Keratinocyte (primary cell): ENCODE measurements around the gene ADAMTS15. TPM values are rescaled to one million over a fixed set of nuclear protein-coding genes. Genes with fewer than 3 reads are reported as not detected.

ENCODE experiments used
- DNase-seq: peaks from one replicate; pipeline ENCODE4 v3.0.0-alpha.2; 2011; ENCODE audit warnings: low read depth, missing footprints, low spot score
- FAIRE-seq: peaks from 2 replicates; lab custom pipeline; 2011; peaks lifted over from hg19 to GRCh38; lab: Jason Lieb, UNC
- H2AFZ ChIP-seq: 2 replicates; pipeline ENCODE4 v1.6.0; 2012; ENCODE audit warnings: low read length, control low read depth, inconsistent platforms; ENCODE audit not compliant: control insufficient read depth
- H3K27ac ChIP-seq: 2 replicates; pipeline ENCODE4 v1.5.1; 2011; ENCODE audit warnings: low read length; ENCODE audit not compliant: control insufficient read depth, insufficient read depth
- H3K27me3 ChIP-seq: 3 replicates; pipeline ENCODE4 v1.6.0; 2011; ENCODE audit warnings: low read length; ENCODE audit not compliant: control insufficient read depth, insufficient read depth; ENCODE audit errors: extremely low read depth
- H3K36me3 ChIP-seq, 2 experiments: 2 replicates in 1 of 2; 3 replicates in 1 of 2; pipeline ENCODE4 v1.5.1; 2011; ENCODE audit warnings: low read length in 2 of 2, mild to moderate bottlenecking in 1 of 2; ENCODE audit not compliant: control insufficient read depth in 2 of 2, insufficient read depth in 2 of 2; ENCODE audit errors: extremely low read depth in 1 of 2
- H3K4me1 ChIP-seq: 3 replicates; pipeline ENCODE4 v1.5.1; 2011; ENCODE audit warnings: low read length; ENCODE audit not compliant: control insufficient read depth, insufficient read depth; ENCODE audit errors: extremely low read depth
- H3K4me2 ChIP-seq: 3 replicates; pipeline ENCODE4 v1.6.0; 2011; ENCODE audit warnings: low read depth, low read length; ENCODE audit not compliant: control insufficient read depth, insufficient read depth; ENCODE audit errors: extremely low read depth
- H3K4me3 ChIP-seq, 3 experiments: fragments of 200-600 bp in 1 of 3; sonication (generic) in 1 of 3; 2 replicates in 2 of 3; 3 replicates in 1 of 3; pipeline ENCODE4 v1.5.1; 2011 to 2016; ENCODE audit warnings: low read length in 3 of 3, mild to moderate bottlenecking in 3 of 3, control low read depth in 2 of 3, inconsistent platforms in 1 of 3, low read depth in 1 of 3, mixed read lengths in 1 of 3, mixed run types in 1 of 3, moderate library complexity in 1 of 3; ENCODE audit not compliant: control insufficient read depth in 2 of 3, insufficient read depth in 2 of 3; ENCODE audit errors: extremely low read depth in 1 of 3
- H3K79me2 ChIP-seq: 2 replicates; pipeline ENCODE4 v1.6.0; 2012; ENCODE audit warnings: low read length; ENCODE audit not compliant: control insufficient read depth, insufficient read depth
- H3K9ac ChIP-seq: 3 replicates; pipeline ENCODE4 v1.6.0; 2011; ENCODE audit warnings: low read length; ENCODE audit not compliant: control insufficient read depth, insufficient read depth; ENCODE audit errors: extremely low read depth
- H3K9me1 ChIP-seq: 3 replicates; pipeline ENCODE4 v1.6.0; 2011; ENCODE audit warnings: low read length; ENCODE audit not compliant: control insufficient read depth, insufficient read depth; ENCODE audit errors: extremely low read depth
- H3K9me3 ChIP-seq: 2 replicates; pipeline ENCODE4 v1.5.1; 2012; ENCODE audit warnings: low read depth, low read length; ENCODE audit not compliant: control insufficient read depth
- H4K20me1 ChIP-seq: 3 replicates; pipeline ENCODE4 v1.6.0; 2011; ENCODE audit warnings: low read length; ENCODE audit not compliant: control insufficient read depth, insufficient read depth; ENCODE audit errors: extremely low read depth
- EZH2 ChIP-seq: IDR thresholded peaks from one replicate; pipeline ENCODE4 v1.6.1; 2012; ENCODE audit warnings: inconsistent platforms, mild to moderate bottlenecking, low read length, moderate library complexity
- dilution Hi-C: fragments of 300-500 bp; cut with MboI; formaldehyde crosslinking; loops from one replicate; pipeline ENCODE4 v1.7.0; 2020; ENCODE audit warnings: low sequenced_read_pairs; ENCODE audit not compliant: extremely low pct_ligation_motif_present
- polyA plus RNA-seq, 5 experiments: library from polyadenylated mRNA; depleted of rRNA in 3 of 5; stranded (reverse) in 3 of 5; stranded (forward) in 1 of 5; unstranded in 1 of 5; fragments of >200 nt; gene quantifications; 1 replicate in 1 of 5; 2 replicates in 3 of 5; 3 replicates in 1 of 5; pipeline versions ENCODE4 v1.2.1 to v1.2.3, GENCODE V29; 2011 to 2012; ENCODE audit warnings: missing spikeins in 2 of 5, low read depth in 1 of 5, low replicate concordance in 1 of 5
- TF ChIP-seq, protein P1 (sequence below), 3 experiments: IDR thresholded peaks in 1 of 3; conservative IDR thresholded peaks in 1 of 3; optimal IDR thresholded peaks in 1 of 3; 2 replicates in 2 of 3; 3 replicates in 1 of 3; pipeline versions ENCODE3 to v1.5.1; 2011; ENCODE audit warnings: low read length in 3 of 3, mild to moderate bottlenecking in 3 of 3, moderate library complexity in 2 of 3, control low read depth in 1 of 3, inconsistent platforms in 1 of 3; ENCODE audit not compliant: insufficient read depth in 2 of 3; ENCODE audit errors: extremely low read depth in 1 of 3

ADAMTS15 gene
- polyA plus RNA-seq, 1 donor (not counting 4 experiments of a cell fraction or from before 2014, with no cell fraction given) = 0.30 TPM

DNA sequence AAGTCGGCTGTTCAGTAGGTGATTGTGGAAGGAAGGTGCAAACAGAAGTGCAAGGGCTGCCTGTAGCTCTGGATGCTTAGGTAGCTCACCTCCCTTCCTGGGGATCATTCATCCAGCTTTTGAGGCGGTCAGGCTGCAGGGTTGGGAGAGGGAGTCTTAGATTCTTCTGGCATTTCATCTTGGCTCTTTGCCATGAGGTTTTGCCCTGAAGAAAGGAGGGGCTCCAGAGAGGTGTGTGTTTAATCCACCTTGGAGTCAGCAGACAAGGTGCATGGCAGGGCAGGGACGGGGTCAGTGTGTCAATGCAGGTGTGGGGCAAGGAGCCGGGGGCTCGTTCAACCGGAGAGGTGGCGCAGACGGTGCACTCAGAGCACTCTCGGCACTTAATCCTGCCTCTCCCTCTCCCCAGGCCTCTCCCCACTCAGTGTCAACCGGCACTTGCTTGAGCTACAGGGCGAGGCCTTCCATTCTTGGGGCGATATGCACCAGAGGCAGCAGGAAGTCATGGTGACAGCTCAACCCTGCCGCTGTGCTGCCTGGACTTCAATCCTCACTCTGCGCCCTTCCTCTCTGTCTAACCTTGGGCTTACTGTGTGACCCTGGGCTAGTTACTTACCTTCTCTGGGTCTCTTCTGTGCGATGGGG lies 7.2 kb downstream of the ADAMTS15 start:
- Histone ChIP-seq H4K20me1 (no peaks in the 10 kb centered on the region), H3K27ac (no peak overlapping the region), H3K4me3 (no peak overlapping the region), H3K4me1 (peaks cover 13% of the 10 kb centered on the region), H3K79me2 (no peaks in the 10 kb centered on the region), H3K9me1 (no peaks in the 10 kb centered on the region), H3K27me3 (no peaks in the 10 kb centered on the region), H2AFZ (no peak overlapping the region), H3K9ac (no peak overlapping the region), H3K4me2 (no peak overlapping the region), H3K9me3 (no peaks in the 10 kb centered on the region), H3K36me3 (no peaks in the 10 kb centered on the region)
- FAIRE-seq (no peak), DNase-seq (no peak)
- TF ChIP-seq, protein P1, sequence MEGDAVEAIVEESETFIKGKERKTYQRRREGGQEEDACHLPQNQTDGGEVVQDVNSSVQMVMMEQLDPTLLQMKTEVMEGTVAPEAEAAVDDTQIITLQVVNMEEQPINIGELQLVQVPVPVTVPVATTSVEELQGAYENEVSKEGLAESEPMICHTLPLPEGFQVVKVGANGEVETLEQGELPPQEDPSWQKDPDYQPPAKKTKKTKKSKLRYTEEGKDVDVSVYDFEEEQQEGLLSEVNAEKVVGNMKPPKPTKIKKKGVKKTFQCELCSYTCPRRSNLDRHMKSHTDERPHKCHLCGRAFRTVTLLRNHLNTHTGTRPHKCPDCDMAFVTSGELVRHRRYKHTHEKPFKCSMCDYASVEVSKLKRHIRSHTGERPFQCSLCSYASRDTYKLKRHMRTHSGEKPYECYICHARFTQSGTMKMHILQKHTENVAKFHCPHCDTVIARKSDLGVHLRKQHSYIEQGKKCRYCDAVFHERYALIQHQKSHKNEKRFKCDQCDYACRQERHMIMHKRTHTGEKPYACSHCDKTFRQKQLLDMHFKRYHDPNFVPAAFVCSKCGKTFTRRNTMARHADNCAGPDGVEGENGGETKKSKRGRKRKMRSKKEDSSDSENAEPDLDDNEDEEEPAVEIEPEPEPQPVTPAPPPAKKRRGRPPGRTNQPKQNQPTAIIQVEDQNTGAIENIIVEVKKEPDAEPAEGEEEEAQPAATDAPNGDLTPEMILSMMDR (optimal IDR thresholded peaks at IDR 0.05 in 1 of 3, IDR thresholded peaks at IDR 0.05 in 1 of 3, conservative IDR thresholded peaks at IDR 0.05 in 1 of 3; ENCODE audit: extremely low read depth in 1 of 3, insufficient read depth in 2 of 3, low read length in 3 of 3) = no peak
- TF ChIP-seq EZH2 = no peak
- dilution Hi-C loops = no loop called here

DNA sequence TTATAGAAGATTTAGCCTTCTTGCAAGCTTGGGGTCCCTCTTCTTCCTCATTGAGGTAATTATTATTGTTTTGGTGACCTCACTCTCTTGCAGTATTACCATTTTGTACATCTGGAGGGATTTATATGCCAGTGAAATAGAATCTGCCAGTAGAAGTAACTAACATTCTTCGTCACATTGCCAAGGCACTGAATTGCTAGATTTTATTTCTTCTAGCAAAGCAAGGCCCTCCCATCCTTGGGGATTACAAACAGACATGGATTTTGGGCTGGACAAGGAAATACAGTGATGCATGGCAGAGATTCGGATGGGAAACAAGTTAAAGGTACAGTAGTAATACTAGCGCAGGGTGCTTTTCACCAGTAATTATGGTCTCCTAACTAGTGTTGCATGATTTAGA lies 7.8 kb downstream of the ADAMTS15 start:
- DNase-seq = no peak
- no peak overlapping the region for H3K9ac ChIP-seq
- H3K27ac ChIP-seq = no peak overlapping the region
- FAIRE-seq = no peak
- no peak overlapping the region for H3K4me2 ChIP-seq
- H3K36me3 ChIP-seq = no peaks in the 10 kb centered on the region
- H3K79me2 ChIP-seq = no peaks in the 10 kb centered on the region
- no peaks in the 10 kb centered on the region for H3K27me3 ChIP-seq
- no peak overlapping the region for H2AFZ ChIP-seq
- dilution Hi-C loops = no loop called here
- TF ChIP-seq, protein P1 (optimal IDR thresholded peaks at IDR 0.05 in 1 of 3, IDR thresholded peaks at IDR 0.05 in 1 of 3, conservative IDR thresholded peaks at IDR 0.05 in 1 of 3; ENCODE audit: extremely low read depth in 1 of 3, insufficient read depth in 2 of 3, low read length in 3 of 3) = no peak
- TF ChIP-seq EZH2 = no peak
- peaks cover 13% of the 10 kb centered on the region for H3K4me1 ChIP-seq
- no peaks in the 10 kb centered on the region for H3K9me1 ChIP-seq
- no peaks in the 10 kb centered on the region for H4K20me1 ChIP-seq
- H3K9me3 ChIP-seq = no peaks in the 10 kb centered on the region
- H3K4me3 ChIP-seq = no peak overlapping the region
